Fibroblast of villous mesenchyme (primary cell): ENCODE data around the gene IFT74. TPM values are rescaled to one million over a fixed set of nuclear protein-coding genes. Genes with fewer than 3 reads are reported as not detected.

ENCODE experiments used
- DNase-seq: peaks from one replicate; pipeline ENCODE4 v3.0.0-alpha.2; 2010; ENCODE audit warnings: low read depth
- H3K4me3 ChIP-seq: 2 replicates; pipeline ENCODE4 v1.5.1; 2011; ENCODE audit warnings: low read depth, mild to moderate bottlenecking, low read length
- total RNA-seq: library from RNA; depleted of rRNA; stranded (reverse); fragments of >200 nt; gene quantifications from 2 replicates; pipeline ENCODE4 v1.2.3, GENCODE V29; 2012
- TF ChIP-seq, protein P1 (sequence below): IDR thresholded peaks from 2 replicates; pipeline ENCODE4 v1.5.1; 2012; ENCODE audit warnings: low read depth, mild to moderate bottlenecking, low read length; ENCODE audit not compliant: insufficient read depth

Gene IFT74
- total RNA-seq: 11.9 and 15.5 TPM in 2 replicates

DNA sequence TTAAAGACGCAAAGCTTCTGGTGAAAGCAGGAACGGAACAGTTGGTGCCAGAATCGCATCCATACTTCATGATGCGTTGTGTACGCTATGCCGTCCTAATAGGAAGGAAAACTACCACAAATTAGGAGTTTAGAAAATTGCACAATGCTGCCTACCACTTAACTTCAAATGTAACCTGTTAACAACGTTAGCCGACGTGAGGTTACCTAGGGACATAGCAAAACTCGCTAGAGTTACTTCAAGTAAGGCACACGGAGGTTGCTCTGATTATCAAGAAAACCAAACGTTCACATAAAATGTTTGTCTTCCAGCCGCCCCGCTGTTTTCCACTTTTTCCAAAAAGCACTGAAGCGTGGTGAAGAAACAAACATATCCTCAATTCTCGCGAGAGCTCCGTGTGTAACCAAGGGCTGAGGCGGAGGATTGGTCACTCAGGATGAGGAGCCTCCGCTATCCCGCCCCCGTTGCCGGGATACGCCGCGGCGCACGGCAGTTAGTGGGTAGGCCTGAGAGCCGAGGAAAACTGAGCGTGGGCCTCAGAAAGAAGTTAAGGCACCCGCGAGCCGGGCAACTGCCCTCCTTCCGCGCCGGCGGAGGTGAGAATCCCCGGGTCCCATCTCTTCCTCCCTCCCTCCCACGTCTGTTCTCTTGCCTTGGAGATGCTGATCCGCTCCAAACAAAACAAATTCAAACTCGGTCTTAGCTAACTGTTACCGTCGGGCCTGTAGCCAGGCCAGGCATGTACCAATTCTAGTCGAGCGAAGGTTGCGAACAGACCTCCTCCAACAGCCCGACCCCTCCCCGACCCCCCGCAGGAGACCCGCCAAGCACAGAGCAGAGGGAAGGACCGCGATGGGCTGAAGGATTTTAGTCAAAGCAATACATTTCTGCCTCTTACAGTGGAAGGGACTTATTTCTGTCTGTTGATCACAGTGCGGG, at the start of gene IFT74:
Gene IFT74 (plus strand): TSS at position 492 of the 939 bp plus-strand sequence. CDS start 5,556 bp downstream, outside the sequence.
- TF ChIP-seq, protein P1, sequence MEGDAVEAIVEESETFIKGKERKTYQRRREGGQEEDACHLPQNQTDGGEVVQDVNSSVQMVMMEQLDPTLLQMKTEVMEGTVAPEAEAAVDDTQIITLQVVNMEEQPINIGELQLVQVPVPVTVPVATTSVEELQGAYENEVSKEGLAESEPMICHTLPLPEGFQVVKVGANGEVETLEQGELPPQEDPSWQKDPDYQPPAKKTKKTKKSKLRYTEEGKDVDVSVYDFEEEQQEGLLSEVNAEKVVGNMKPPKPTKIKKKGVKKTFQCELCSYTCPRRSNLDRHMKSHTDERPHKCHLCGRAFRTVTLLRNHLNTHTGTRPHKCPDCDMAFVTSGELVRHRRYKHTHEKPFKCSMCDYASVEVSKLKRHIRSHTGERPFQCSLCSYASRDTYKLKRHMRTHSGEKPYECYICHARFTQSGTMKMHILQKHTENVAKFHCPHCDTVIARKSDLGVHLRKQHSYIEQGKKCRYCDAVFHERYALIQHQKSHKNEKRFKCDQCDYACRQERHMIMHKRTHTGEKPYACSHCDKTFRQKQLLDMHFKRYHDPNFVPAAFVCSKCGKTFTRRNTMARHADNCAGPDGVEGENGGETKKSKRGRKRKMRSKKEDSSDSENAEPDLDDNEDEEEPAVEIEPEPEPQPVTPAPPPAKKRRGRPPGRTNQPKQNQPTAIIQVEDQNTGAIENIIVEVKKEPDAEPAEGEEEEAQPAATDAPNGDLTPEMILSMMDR: no peak
- H3K4me3 ChIP-seq: peak within 1 kb of the TSS; percentile 64
- DNase-seq: peak; percentile 99

DNA sequence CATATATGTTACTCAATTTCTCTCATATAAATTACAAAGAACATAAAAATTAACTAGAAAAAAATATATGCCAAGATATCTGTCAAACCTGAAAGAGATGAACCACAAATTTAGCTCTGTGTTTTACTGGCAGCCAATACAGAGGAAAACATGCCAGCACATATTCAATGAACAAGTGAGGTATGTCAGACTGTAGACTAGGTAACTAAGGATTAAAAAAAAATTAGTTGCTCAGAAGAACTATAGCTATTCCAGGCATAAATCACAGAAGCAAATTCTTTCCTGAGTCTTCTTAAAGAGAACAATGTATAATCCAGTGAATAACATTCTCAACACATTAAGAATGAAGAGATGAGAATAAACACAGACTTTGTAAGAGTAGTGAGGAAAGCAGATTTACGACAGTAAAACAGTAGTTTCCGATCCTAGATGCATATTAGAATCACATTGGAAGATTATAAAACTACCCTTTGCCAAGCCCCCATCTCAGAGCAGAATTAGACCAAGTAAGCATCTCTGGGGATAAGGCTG, 43.0 kb upstream of the IFT74 start:
- no peak overlapping the region for H3K4me3 ChIP-seq
- no peak for DNase-seq
- TF ChIP-seq, protein P1: no peak

DNA sequence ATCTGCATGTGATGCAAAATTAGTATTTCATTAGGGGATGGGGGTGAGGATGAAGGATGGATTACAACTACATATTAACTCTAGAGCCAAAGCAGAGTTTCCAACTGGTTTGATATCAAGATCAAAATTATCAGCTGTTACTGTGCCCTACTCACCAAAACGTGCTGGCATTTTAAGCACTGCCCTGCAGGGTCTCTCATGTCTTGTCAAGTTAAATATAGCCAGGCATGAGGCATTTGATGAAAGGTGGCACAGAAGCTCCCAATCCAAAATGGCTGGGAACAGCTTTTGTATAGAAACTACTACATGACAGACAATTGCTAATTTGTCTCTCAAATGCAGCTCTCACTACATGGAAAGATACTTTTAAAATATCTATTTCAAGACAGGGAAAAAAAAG, 36.5 kb upstream of the IFT74 start:
- no peak overlapping the region for H3K4me3 ChIP-seq
- TF ChIP-seq, protein P1: no peak
- DNase-seq: no peak

DNA sequence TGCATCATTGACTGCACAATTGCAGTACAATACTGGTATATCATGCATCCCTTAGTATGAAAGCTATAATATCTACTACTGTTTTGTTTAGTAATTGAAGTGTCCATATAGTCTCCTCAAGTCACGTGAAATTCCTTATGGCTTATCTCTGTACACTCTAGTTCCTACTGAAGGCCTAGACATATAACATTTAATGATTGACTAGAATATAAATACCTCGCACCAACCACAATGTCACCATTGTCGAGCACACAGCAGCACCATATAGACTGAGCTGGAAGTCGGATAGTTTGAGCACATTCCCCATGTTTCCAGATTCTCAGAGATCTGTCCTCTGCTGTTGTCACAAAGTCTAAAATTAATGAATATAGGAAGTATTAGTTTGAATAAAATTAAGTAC, 30.6 kb upstream of the IFT74 start:
- TF ChIP-seq, protein P1: no peak
- H3K4me3 ChIP-seq: no peak overlapping the region
- DNase-seq: no peak

DNA sequence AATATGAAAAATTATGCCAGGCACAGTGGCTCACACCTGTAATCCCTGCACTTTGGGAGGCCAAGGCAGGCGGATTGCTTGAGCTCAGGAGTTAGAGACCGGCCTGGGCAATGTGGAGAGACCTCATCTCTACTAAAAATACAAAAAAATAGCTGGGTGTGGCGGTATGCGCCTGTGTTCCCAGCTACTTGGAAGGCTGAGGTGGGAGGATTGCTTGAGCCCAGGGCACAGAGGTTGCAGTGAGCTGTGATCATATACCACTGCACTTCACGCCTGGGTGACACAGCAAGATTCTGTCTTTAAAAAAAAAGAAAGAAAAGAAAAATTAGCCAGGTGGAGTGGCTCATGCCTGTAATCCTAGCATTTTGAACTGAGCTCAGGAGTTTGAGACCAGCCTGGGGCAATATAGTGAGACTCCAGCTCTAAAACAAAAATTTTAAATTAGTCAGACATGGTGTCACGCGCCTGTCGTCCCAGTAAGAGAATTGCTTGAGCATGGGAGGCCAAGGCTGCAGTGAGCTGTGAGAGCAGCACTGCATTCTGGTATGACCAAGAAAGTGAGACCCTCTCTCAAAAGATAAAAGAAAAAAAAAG, 27.2 kb upstream of the IFT74 start:
- no peak overlapping the region for H3K4me3 ChIP-seq
- TF ChIP-seq, protein P1: no peak
- DNase-seq: no peak

DNA sequence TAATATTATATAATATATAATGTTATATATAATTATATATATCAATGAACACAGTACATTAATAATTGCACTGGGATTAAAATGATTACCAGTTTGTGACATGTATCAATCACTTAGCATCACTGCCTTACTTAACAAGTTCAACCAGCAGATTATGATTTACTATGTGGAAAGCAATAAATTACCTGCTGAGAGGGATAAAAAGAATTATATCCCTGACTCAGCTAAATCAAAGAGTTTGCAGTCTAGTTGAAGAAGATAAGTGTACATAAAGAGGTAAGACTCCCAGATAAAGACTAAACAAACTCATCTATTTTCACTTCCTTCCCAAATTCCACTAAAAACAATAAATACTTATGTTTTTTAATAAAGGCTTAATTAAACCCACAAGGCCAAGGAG, 20.4 kb upstream of the IFT74 start:
- no peak overlapping the region for H3K4me3 ChIP-seq
- DNase-seq: no peak
- TF ChIP-seq, protein P1: no peak
